ENCODE results near the gene HSD3B7. TPM values are rescaled to one million over a fixed set of nuclear protein-coding genes. Genes with fewer than 3 reads are reported as not detected.
A peak's percentile ranks its signal among the peaks of the same experiment; 100 is the strongest.

The HSD3B7 gene
- total RNA-seq, 4 donors from 2014 or later, result 13.2 to 20.8 (median 16.0) TPM

DNA sequence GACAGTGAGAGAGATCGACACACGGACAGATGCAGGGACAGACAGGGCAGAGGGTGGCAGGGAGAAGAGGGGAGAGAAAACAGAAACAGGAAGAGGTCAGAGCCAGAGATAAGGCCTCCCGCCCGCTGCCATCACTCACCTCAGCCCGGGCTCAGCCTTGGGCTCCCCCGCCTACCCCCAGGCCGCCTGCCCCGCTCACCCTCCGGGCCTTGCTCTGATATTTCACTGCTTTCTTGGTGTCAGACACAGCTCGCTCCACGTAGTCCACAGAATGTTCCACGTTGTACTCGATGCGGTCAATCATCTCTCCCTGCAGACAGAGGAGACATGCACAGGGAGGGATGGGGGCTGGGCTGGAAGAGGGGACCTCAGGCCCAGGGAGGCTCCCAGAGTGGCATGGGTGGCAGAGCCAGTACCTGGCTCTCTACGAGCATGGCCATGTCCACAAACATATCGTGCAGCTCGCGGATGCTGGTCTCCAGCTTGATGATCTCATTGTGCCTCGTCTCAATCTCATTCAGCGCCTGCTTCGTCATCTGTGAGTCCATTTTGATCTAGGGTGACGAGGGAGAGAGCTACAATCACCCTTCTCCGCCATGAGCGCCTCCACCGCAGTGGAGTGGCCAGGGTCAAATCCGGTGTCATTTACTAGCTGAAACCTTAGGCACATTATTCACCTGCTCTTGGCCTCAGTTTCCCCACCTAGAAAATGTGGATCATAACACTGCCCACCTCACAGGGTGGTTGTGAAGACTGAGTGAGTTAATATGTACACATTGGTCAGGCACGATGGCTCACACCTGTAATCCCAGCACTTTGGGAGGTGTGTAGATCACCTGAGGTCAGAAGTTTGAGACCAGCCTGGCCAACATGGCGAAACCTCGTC lies 8.2 kb downstream of the HSD3B7 start:
- H3K4me3 ChIP-seq, result no peak overlapping the region
- peaks cover 18% of the 10 kb centered on the region for H3K4me1 ChIP-seq
- peaks cover 6% of the 10 kb centered on the region for H3K36me3 ChIP-seq
- no peaks in the 10 kb centered on the region for H3K27me3 ChIP-seq
- 86% methylated on average over 29 of the region's 29 CpGs for WGBS
- no peaks in the 10 kb centered on the region for H3K9me3 ChIP-seq
- no peak overlapping the region for H3K27ac ChIP-seq
- TF ChIP-seq CTCF (IDR thresholded peaks at IDR 0.05) (no peak), POLR2AphosphoS5 (IDR thresholded peaks at IDR 0.05) (no peak), POLR2A (IDR thresholded peaks at IDR 0.05) (no peak), EP300 (IDR thresholded peaks at IDR 0.05) (no peak)
- no peak for DNase-seq (ENCODE audit: low spot score in 2 of 2)

- Histone ChIP-seq H3K4me1 (peaks cover 32% of the 10 kb centered on the region), H3K27ac (no peak overlapping the region), H3K27me3 (no peaks in the 10 kb centered on the region), H3K4me3 (no peak overlapping the region), H3K9me3 (no peaks in the 10 kb centered on the region), H3K36me3 (no peaks in the 10 kb centered on the region)
- 72% methylated on average over 11 of the region's 11 CpGs for WGBS
- no peak for TF ChIP-seq EP300 (IDR thresholded peaks at IDR 0.05)
- TF ChIP-seq POLR2A (IDR thresholded peaks at IDR 0.05), result no peak
- TF ChIP-seq CTCF (IDR thresholded peaks at IDR 0.05), result no peak
- TF ChIP-seq POLR2AphosphoS5 (IDR thresholded peaks at IDR 0.05), result no peak
- DNase-seq (ENCODE audit: low spot score in 2 of 2), result no peak
These were observed 10.9 kb downstream of the HSD3B7 start for GRCh38 chr16:30995927-30996323.

- no peak for TF ChIP-seq EP300 (IDR thresholded peaks at IDR 0.05)
- no peak for TF ChIP-seq POLR2A (IDR thresholded peaks at IDR 0.05)
- TF ChIP-seq POLR2AphosphoS5 (IDR thresholded peaks at IDR 0.05), result no peak
- no peak for TF ChIP-seq CTCF (IDR thresholded peaks at IDR 0.05)
- peak overlapping the region; percentile 73 for H3K27ac ChIP-seq
- no peaks in the 10 kb centered on the region for H3K27me3 ChIP-seq
- no peak for DNase-seq (ENCODE audit: low spot score in 2 of 2)
- 12% methylated on average over 17 of the region's 23 CpGs for WGBS
- no peaks in the 10 kb centered on the region for H3K9me3 ChIP-seq
- H3K36me3 ChIP-seq, result no peaks in the 10 kb centered on the region
- peak overlapping the region; percentile 50 for H3K4me3 ChIP-seq
- peaks cover 36% of the 10 kb centered on the region for H3K4me1 ChIP-seq
These were observed 11.4 kb downstream of the HSD3B7 start for GRCh38 chr16:30996324-30996984.

- DNase-seq (ENCODE audit: low spot score in 2 of 2), result peak; percentile 92 to 93
These were observed 12.1 kb downstream of the HSD3B7 start for GRCh38 chr16:30996985-30997724.

More at GRCh38 chr16:30996985-30997724, 12.1 kb downstream of the HSD3B7 start:
- Histone ChIP-seq H3K9me3 (no peaks in the 10 kb centered on the region), H3K27ac (peak overlapping the region; percentile 73), H3K36me3 (no peaks in the 10 kb centered on the region), H3K4me3 (peak overlapping the region; percentile 50), H3K27me3 (no peaks in the 10 kb centered on the region), H3K4me1 (peaks cover 43% of the 10 kb centered on the region)
- WGBS, result 3% methylated on average over 21 of the region's 60 CpGs
- TF ChIP-seq POLR2AphosphoS5 (IDR thresholded peaks at IDR 0.05) (no peak), EP300 (IDR thresholded peaks at IDR 0.05) (no peak), POLR2A (IDR thresholded peaks at IDR 0.05) (peak in 1 of 2 donors; percentile 50), CTCF (IDR thresholded peaks at IDR 0.05) (no peak)

Measured in suprapubic skin (tissue), 4 donors.